Testis (tissue), 3 donors: ENCODE measurements around the gene KCNB1. TPM values are rescaled to one million over a fixed set of nuclear protein-coding genes. Genes with fewer than 3 reads are reported as not detected.

ENCODE experiments used
- DNase-seq: peaks from one replicate; pipeline ENCODE4 v3.0.0-alpha.2; 2019
- H3K27ac ChIP-seq, 2 donors: fragments of 200-600 bp; sonication (generic); one replicate each; pipeline ENCODE4 v1.5.1; 2019
- H3K27me3 ChIP-seq: fragments of 200-600 bp; sonication (generic); one replicate; pipeline ENCODE4 v1.5.1; 2019
- H3K36me3 ChIP-seq: fragments of 200-600 bp; sonication (generic); one replicate; pipeline ENCODE4 v1.5.1; 2017; ENCODE audit warnings: low read depth; ENCODE audit errors: missing control alignments
- H3K4me1 ChIP-seq: fragments of 200-600 bp; sonication (generic); one replicate; pipeline ENCODE4 v1.5.1; 2019
- H3K4me3 ChIP-seq, 2 donors: fragments of 200-600 bp; sonication (generic); one replicate each; pipeline ENCODE4 v1.5.1; 2017 to 2019
- H3K9me3 ChIP-seq: fragments of 200-600 bp; sonication (generic); one replicate; pipeline ENCODE4 v1.5.1; 2017
- POLR2A ChIP-seq: fragments of 450-650 bp; IDR thresholded peaks from one replicate; pipeline ENCODE4 v1.6.1; 2017; ENCODE audit warnings: antibody characterized with exemption, mild to moderate bottlenecking, moderate library complexity
- WGBS, 2 donors: methylation state at CpG; one replicate each; pipeline ENCODE4 v1.1.5; 2018; 5-methylcytosine and 5-hydroxymethylcytosine counted together
- intact Hi-C: fragments of 100-400 bp; cut with DNase I; formaldehyde crosslinking; loops from one replicate; pipeline ENCODE4 v1.15.1; 2023; ENCODE audit warnings: low total_unique reads
- polyA plus RNA-seq: library from polyadenylated mRNA; stranded (reverse); fragments of 350-450 nt; fragmentation: Illumina TruSeq; extraction: RNeasy Lipid Tissue Mini Kit (QIAGEN cat#74804); gene quantifications from one replicate; pipeline ENCODE4 v1.2.3, GENCODE V29; 2014; ENCODE audit warnings: low read depth, low replicate concordance; ENCODE audit not compliant: insufficient read depth
- total RNA-seq, 2 donors: library from RNA; depleted of rRNA; stranded (reverse); fragments of >200 nt; gene quantifications; one replicate each; pipeline ENCODE4 v1.2.3, GENCODE V29; 2016
- TF ChIP-seq, protein P1 (sequence below), 3 experiments: fragments of 450-650 bp in 2 of 3; fragments of 200-600 bp in 1 of 3; sonication (generic) in 1 of 3; IDR thresholded peaks; one replicate each; pipeline ENCODE4 v1.5.1; 2016 to 2019; ENCODE audit warnings: antibody characterized with exemption in 3 of 3, mild to moderate bottlenecking in 2 of 3, moderate library complexity in 1 of 3

KCNB1 gene
- total and polyA plus RNA-seq, 3 donors from 2014 or later = 1.5 to 4.6 (median 2.3) TPM

DNA sequence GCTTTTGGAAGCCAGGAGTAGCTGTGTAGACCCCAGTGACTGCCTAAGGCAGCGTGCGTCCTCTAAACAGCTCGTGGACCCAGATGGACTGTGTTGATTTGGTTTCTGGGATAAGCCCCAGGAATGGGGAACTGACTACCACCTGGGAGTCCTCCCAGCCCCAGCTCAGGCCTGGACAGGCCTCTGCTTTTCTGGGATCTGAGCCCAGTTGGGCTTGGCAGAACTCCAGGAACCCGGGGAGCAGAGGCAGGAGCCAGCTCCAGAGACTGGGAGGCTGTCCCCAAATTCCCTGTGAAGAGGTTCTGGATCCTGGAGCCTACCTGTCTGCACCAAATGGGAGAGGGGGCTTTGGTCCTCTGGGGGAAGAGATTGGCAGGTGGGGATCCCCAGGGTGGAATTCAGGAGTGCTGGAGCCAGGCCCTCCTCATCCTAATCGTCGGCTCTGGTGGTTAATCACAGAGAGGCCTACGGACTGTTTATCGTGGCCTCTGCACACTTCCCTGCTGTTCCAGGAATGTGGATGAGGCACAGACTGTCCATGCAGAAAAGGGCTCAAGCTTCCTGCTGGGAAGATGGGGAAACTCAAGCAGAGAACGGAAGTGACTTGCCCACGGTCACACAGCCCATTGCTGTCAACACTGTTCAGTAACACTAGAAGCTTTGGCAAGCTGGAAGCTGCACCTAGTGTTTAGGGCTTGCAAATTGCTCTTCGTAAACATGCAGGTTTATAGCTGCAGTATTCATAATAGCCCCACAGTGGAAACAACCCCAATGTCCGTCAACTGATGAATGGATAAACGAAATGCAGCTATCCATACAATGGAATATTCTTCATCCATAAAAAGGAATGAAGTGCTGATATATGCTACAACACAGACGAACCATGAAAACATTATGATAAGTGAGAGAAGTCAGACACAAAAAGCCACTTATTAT lies 100.6 kb downstream of the KCNB1 start:
- Histone ChIP-seq H3K27ac (no peak overlapping the region), H3K36me3 (no peaks in the 10 kb centered on the region), H3K4me3 (no peak overlapping the region), H3K9me3 (no peaks in the 10 kb centered on the region), H3K27me3 (no peaks in the 10 kb centered on the region), H3K4me1 (peaks cover 11% of the 10 kb centered on the region)
- DNase-seq = peak; percentile 79
- intact Hi-C loops = loop anchor here (10.0 kb wide), 1 partner anchor 63 kb away; no protein-coding TSS in a partner anchor
- WGBS, 2 donors = 65 to 68% methylated on average over 9 to 14 of the region's 14 CpGs
- no peak for TF ChIP-seq POLR2A
- TF ChIP-seq, protein P1, sequence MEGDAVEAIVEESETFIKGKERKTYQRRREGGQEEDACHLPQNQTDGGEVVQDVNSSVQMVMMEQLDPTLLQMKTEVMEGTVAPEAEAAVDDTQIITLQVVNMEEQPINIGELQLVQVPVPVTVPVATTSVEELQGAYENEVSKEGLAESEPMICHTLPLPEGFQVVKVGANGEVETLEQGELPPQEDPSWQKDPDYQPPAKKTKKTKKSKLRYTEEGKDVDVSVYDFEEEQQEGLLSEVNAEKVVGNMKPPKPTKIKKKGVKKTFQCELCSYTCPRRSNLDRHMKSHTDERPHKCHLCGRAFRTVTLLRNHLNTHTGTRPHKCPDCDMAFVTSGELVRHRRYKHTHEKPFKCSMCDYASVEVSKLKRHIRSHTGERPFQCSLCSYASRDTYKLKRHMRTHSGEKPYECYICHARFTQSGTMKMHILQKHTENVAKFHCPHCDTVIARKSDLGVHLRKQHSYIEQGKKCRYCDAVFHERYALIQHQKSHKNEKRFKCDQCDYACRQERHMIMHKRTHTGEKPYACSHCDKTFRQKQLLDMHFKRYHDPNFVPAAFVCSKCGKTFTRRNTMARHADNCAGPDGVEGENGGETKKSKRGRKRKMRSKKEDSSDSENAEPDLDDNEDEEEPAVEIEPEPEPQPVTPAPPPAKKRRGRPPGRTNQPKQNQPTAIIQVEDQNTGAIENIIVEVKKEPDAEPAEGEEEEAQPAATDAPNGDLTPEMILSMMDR (IDR thresholded peaks at IDR 0.05) = no peak

DNA sequence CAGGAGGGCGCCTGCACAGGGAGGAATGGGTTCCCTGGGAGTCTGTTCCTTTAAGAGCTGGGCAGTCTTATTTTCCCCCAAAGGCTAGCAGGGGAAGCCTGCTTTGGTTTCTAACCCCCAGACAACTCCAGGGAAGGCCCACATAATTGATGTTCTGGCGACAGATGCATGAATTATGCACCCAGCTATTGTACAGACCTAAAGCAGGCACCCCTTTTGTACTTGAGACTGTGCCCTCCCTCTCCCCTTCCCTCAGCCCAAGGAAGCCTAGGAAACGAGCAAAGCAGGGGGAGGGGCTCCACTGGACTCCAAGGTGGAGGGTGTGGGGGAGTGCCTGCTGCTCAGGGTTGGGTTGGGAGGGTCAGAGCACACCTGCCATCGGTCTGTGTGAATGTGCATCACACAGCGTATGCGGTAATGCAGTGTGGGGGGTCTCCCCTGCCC lies 102.1 kb downstream of the KCNB1 start:
- Histone ChIP-seq H3K4me1 (peaks cover 11% of the 10 kb centered on the region), H3K9me3 (no peaks in the 10 kb centered on the region), H3K27me3 (no peaks in the 10 kb centered on the region), H3K27ac (no peak overlapping the region), H3K36me3 (no peaks in the 10 kb centered on the region), H3K4me3 (no peak overlapping the region)
- WGBS, 2 donors = 56 to 67% methylated on average over 6 of the region's 6 CpGs
- intact Hi-C loops = loop anchor here (10.0 kb wide), 1 partner anchor 64 kb away; no protein-coding TSS in a partner anchor
- TF ChIP-seq, protein P1 (IDR thresholded peaks at IDR 0.05) = no peak
- TF ChIP-seq POLR2A = no peak
- DNase-seq = no peak

DNA sequence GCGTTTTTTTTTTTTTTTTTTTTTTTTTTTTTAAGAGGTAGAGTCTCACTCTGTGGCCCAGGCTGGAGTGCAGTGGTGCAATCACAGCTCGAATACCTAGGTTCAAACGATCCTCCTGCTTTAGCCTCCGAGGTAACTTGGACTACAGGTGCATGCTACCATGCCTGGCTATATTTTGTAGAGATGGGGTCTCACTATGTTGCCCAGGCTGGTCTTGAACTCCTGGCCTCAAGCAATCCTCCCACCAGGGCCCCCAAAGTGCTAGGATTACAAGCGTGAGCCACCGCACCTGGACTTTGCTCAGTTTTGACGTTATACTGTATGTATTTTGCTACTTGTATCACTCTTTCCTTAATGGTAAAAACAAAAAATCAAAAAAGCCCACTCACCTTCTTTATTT lies 103.1 kb downstream of the KCNB1 start:
- no peak for DNase-seq
- Histone ChIP-seq H3K27me3 (no peaks in the 10 kb centered on the region), H3K36me3 (no peaks in the 10 kb centered on the region), H3K4me3 (no peak overlapping the region), H3K4me1 (peaks cover 9% of the 10 kb centered on the region), H3K27ac (no peak overlapping the region), H3K9me3 (no peaks in the 10 kb centered on the region)
- TF ChIP-seq, protein P1 (IDR thresholded peaks at IDR 0.05) = no peak
- no peak for TF ChIP-seq POLR2A
- intact Hi-C loops = no loop called here
- WGBS, 2 donors = 86 to 89% methylated on average over 7 of the region's 7 CpGs

DNA sequence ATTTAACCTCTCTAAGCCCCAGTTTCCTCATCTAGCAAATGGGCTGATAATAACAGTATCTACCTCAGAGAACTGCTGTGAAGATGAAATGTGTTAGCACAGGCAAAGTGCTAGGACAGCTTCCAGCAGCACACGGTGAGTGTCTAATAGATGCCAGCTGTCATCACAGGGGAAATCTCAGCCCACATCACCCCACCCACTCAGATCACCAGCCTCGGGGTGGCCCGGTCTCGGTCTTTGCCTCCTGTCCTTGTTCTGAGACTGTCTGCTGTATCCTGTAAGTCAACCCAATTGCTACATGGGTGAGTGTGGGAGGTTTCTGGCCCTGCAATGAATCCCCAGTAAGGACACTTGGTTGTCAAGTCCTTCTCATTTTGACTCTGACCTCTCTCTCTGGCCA lies 105.1 kb downstream of the KCNB1 start:
- Histone ChIP-seq H3K9me3 (no peaks in the 10 kb centered on the region), H3K36me3 (no peaks in the 10 kb centered on the region), H3K27me3 (no peaks in the 10 kb centered on the region), H3K4me1 (peaks cover 7% of the 10 kb centered on the region), H3K4me3 (no peak overlapping the region), H3K27ac (no peak overlapping the region)
- no peak for TF ChIP-seq POLR2A
- TF ChIP-seq, protein P1 (IDR thresholded peaks at IDR 0.05) = no peak
- DNase-seq = no peak
- WGBS, 2 donors = 64 to 73% methylated on average over 4 of the region's 4 CpGs
- intact Hi-C loops = no loop called here
